ENCODE measurements around the gene TAS1R2.

Gene TAS1R2

GRCh38 chr1:18881642-18882431 lies 22.4 kb upstream of the TAS1R2 start:
- Histone ChIP-seq H3K36me3 (ENCODE audit: insufficient read depth, low read length) (no peaks in the 10 kb centered on the region), H3K9me3 (ENCODE audit: low read depth, low read length) (no peaks in the 10 kb centered on the region), H3K27ac (no peak overlapping the region)

DNA sequence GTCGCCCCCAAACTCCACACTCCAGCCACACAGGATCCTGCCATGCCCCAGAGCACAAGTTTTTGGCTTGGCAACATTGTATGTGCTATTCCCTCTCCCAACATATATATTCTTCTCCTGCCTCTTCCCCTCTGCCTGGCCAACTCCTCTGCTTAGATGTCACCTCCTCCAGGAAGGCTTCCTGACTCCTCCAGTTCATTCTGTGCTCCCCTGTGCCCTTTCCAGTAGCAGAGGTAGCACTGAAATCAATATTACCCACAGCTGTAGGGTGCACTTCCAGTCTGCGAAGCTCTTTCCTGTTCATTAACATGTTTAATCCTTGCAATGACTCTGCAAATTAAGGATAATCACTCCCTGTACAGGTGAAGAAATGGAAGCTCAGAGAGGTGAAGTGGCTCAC lies 21.7 kb upstream of the TAS1R2 start:
- H3K4me3 ChIP-seq = no peak overlapping the region
- no peaks in the 10 kb centered on the region for H3K9me3 ChIP-seq (ENCODE audit: low read depth, low read length)
- TF ChIP-seq EZH2 (IDR thresholded peaks at IDR 0.05) (no peak), FOXP2 (optimal IDR thresholded peaks at IDR 0.05; ENCODE audit: control extremely low read depth, extremely low read length, insufficient read depth) (no peak), POLR2AphosphoS5 (IDR thresholded peaks at IDR 0.05; ENCODE audit: borderline replicate concordance, low read depth, low read length) (no peak)
- DNase-seq (ENCODE audit: low read depth, low spot score) = no peak
- no peak overlapping the region for H3K9ac ChIP-seq (ENCODE audit: insufficient read length)
- H3K27ac ChIP-seq = no peak overlapping the region
- H3K36me3 ChIP-seq (ENCODE audit: insufficient read depth, low read length) = no peaks in the 10 kb centered on the region

More at GRCh38 chr1:18881642-18882431, 22.4 kb upstream of the TAS1R2 start:
- H3K9ac ChIP-seq (ENCODE audit: insufficient read length) = no peak overlapping the region
- no peak for DNase-seq (ENCODE audit: low read depth, low spot score)
- TF ChIP-seq POLR2AphosphoS5 (IDR thresholded peaks at IDR 0.05; ENCODE audit: borderline replicate concordance, low read depth, low read length) (no peak), FOXP2 (optimal IDR thresholded peaks at IDR 0.05; ENCODE audit: control extremely low read depth, extremely low read length, insufficient read depth) (no peak), EZH2 (IDR thresholded peaks at IDR 0.05) (no peak)
- no peak overlapping the region for H3K4me3 ChIP-seq

GRCh38 chr1:18880585-18880984 lies 21.1 kb upstream of the TAS1R2 start:
- H3K27ac ChIP-seq = no peak overlapping the region
- no peak overlapping the region for H3K9ac ChIP-seq (ENCODE audit: insufficient read length)
- H3K9me3 ChIP-seq (ENCODE audit: low read depth, low read length) = no peaks in the 10 kb centered on the region
- H3K36me3 ChIP-seq (ENCODE audit: insufficient read depth, low read length) = no peaks in the 10 kb centered on the region
- H3K4me3 ChIP-seq = no peak overlapping the region
- DNase-seq (ENCODE audit: low read depth, low spot score) = no peak
- TF ChIP-seq FOXP2 (optimal IDR thresholded peaks at IDR 0.05; ENCODE audit: control extremely low read depth, extremely low read length, insufficient read depth) (no peak), EZH2 (IDR thresholded peaks at IDR 0.05) (no peak), POLR2AphosphoS5 (IDR thresholded peaks at IDR 0.05; ENCODE audit: borderline replicate concordance, low read depth, low read length) (no peak)

GRCh38 chr1:18879791-18880309 lies 20.4 kb upstream of the TAS1R2 start:
- peak; percentile 40; the same call in 1 of the 2 replicates for TF ChIP-seq POLR2AphosphoS5 (IDR thresholded peaks at IDR 0.05; ENCODE audit: borderline replicate concordance, low read depth, low read length)
- TF ChIP-seq EZH2 (IDR thresholded peaks at IDR 0.05) = no peak
- no peak for TF ChIP-seq FOXP2 (optimal IDR thresholded peaks at IDR 0.05; ENCODE audit: control extremely low read depth, extremely low read length, insufficient read depth)
- 0 out of 2 replicates have a peak overlapping the region, but pooled peaks have one; percentile 2 for H3K27ac ChIP-seq
- H3K9ac ChIP-seq (ENCODE audit: insufficient read length) = no peak overlapping the region
- no peak for DNase-seq (ENCODE audit: low read depth, low spot score)
- no peaks in the 10 kb centered on the region for H3K36me3 ChIP-seq (ENCODE audit: insufficient read depth, low read length)
- no peaks in the 10 kb centered on the region for H3K9me3 ChIP-seq (ENCODE audit: low read depth, low read length)
- peak overlapping the region; percentile 12; the same call in 1 of the 2 replicates for H3K4me3 ChIP-seq

- H3K9me3 ChIP-seq (ENCODE audit: low read depth, low read length) = no peaks in the 10 kb centered on the region
- DNase-seq (ENCODE audit: low read depth, low spot score) = no peak
- H3K27ac ChIP-seq = 0 out of 2 replicates have a peak overlapping the region, but pooled peaks have one; percentile 2
- TF ChIP-seq POLR2AphosphoS5 (IDR thresholded peaks at IDR 0.05; ENCODE audit: borderline replicate concordance, low read depth, low read length) = no peak
- no peak for TF ChIP-seq FOXP2 (optimal IDR thresholded peaks at IDR 0.05; ENCODE audit: control extremely low read depth, extremely low read length, insufficient read depth)
- no peak for TF ChIP-seq EZH2 (IDR thresholded peaks at IDR 0.05)
- H3K36me3 ChIP-seq (ENCODE audit: insufficient read depth, low read length) = no peaks in the 10 kb centered on the region
- no peak overlapping the region for H3K4me3 ChIP-seq
- no peak overlapping the region for H3K9ac ChIP-seq (ENCODE audit: insufficient read length)
Observed at GRCh38 chr1:18879215-18879790, 19.8 kb upstream of the TAS1R2 start.

- Histone ChIP-seq H3K27ac (peak overlapping the region; percentile 31; the same call in 1 of the 2 replicates), H3K9ac (ENCODE audit: insufficient read length) (no peak overlapping the region), H3K9me3 (ENCODE audit: low read depth, low read length) (no peaks in the 10 kb centered on the region), H3K36me3 (ENCODE audit: insufficient read depth, low read length) (no peaks in the 10 kb centered on the region; the same call in 1 of the 2 replicates), H3K4me3 (no peak overlapping the region)
- no peak for DNase-seq (ENCODE audit: low read depth, low spot score)
- TF ChIP-seq FOXP2 (optimal IDR thresholded peaks at IDR 0.05; ENCODE audit: control extremely low read depth, extremely low read length, insufficient read depth) (no peak), EZH2 (IDR thresholded peaks at IDR 0.05) (no peak), POLR2AphosphoS5 (IDR thresholded peaks at IDR 0.05; ENCODE audit: borderline replicate concordance, low read depth, low read length) (no peak)
Observed at GRCh38 chr1:18878538-18879214, 19.2 kb upstream of the TAS1R2 start.

DNA sequence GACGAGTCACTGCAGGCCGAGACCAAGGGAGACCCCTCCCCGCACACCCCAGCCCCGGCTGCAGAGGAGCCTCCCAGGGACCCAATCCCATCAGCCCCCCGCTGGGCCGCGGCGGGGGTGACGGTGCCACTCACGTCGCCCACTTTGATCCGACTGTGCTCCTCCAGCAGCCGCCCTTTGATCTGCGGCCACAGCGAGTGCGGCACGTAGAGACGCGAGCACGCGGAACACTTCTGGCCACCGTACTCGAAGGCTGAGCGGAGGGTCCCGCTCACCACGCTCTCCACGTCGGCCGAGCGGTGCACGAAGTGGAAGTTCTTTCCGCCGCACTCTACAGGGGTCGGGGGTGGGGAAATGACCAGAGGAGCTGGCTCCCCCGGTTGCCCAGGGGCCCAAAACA lies 17.8 kb upstream of the TAS1R2 start:
- Histone ChIP-seq H3K27ac (0 out of 2 replicates have a peak overlapping the region, but pooled peaks have one; percentile 19), H3K4me3 (no peak overlapping the region), H3K9ac (ENCODE audit: insufficient read length) (no peak overlapping the region), H3K9me3 (ENCODE audit: low read depth, low read length) (no peaks in the 10 kb centered on the region), H3K36me3 (ENCODE audit: insufficient read depth, low read length) (no peaks in the 10 kb centered on the region; the same call in 1 of the 2 replicates)
- TF ChIP-seq FOXP2 (optimal IDR thresholded peaks at IDR 0.05; ENCODE audit: control extremely low read depth, extremely low read length, insufficient read depth) = no peak
- TF ChIP-seq POLR2AphosphoS5 (IDR thresholded peaks at IDR 0.05; ENCODE audit: borderline replicate concordance, low read depth, low read length) = no peak
- TF ChIP-seq EZH2 (IDR thresholded peaks at IDR 0.05) = no peak
- no peak for DNase-seq (ENCODE audit: low read depth, low spot score)

GRCh38 chr1:18876210-18876609 lies 16.8 kb upstream of the TAS1R2 start:
- H3K9me3 ChIP-seq (ENCODE audit: low read depth, low read length) = no peaks in the 10 kb centered on the region
- H3K4me3 ChIP-seq = no peak overlapping the region
- H3K9ac ChIP-seq (ENCODE audit: insufficient read length) = no peak overlapping the region
- no peaks in the 10 kb centered on the region; the same call in 1 of the 2 replicates for H3K36me3 ChIP-seq (ENCODE audit: insufficient read depth, low read length)
- TF ChIP-seq POLR2AphosphoS5 (IDR thresholded peaks at IDR 0.05; ENCODE audit: borderline replicate concordance, low read depth, low read length) (no peak), EZH2 (IDR thresholded peaks at IDR 0.05) (no peak), FOXP2 (optimal IDR thresholded peaks at IDR 0.05; ENCODE audit: control extremely low read depth, extremely low read length, insufficient read depth) (no peak)
- no peak for DNase-seq (ENCODE audit: low read depth, low spot score)
- H3K27ac ChIP-seq = no peak overlapping the region

Data from SK-N-MC (cell line).